ENCODE data around the gene MFSD1. TPM values are rescaled to one million over a fixed set of nuclear protein-coding genes. Genes with fewer than 3 reads are reported as not detected.
A peak's percentile ranks its signal among the peaks of the same experiment; 100 is the strongest.

Gene MFSD1
- total RNA-seq, 4 donors from 2014 or later: 57.1 to 83.7 (median 64.3) TPM

- H3K27me3 ChIP-seq: no peaks in the 10 kb centered on the region
- WGBS, 2 donors: 69 to 73% methylated on average over 2 of the region's 2 CpGs
- TF ChIP-seq CTCF (IDR thresholded peaks at IDR 0.05) (no peak), EP300 (IDR thresholded peaks at IDR 0.05) (no peak), POLR2A (IDR thresholded peaks at IDR 0.05) (no peak)
- H3K27ac ChIP-seq: peak overlapping the region in 3 of 4 donors; percentile 9 to 80 (median 60)
- no peaks in the 10 kb centered on the region for H3K9me3 ChIP-seq
- no peaks in the 10 kb centered on the region for H3K36me3 ChIP-seq
- no peak for DNase-seq (ENCODE audit: low spot score in 2 of 2)
- peaks cover 0 to 48% (median 12%) of the 10 kb centered on the region in 4 donors for H3K4me1 ChIP-seq
- no peak overlapping the region for H3K4me3 ChIP-seq
Observed at GRCh38 chr3:158763421-158763820, 38.4 kb upstream of the MFSD1 start.

GRCh38 chr3:158765518-158766205 is 36.2 kb upstream of the MFSD1 start:
- WGBS, 2 donors: 86 to 90% methylated on average over 3 of the region's 3 CpGs
- no peak for DNase-seq (ENCODE audit: low spot score in 2 of 2)
- H3K4me3 ChIP-seq: no peak overlapping the region
- H3K27me3 ChIP-seq: no peaks in the 10 kb centered on the region
- H3K36me3 ChIP-seq: no peaks in the 10 kb centered on the region
- no peaks in the 10 kb centered on the region for H3K9me3 ChIP-seq
- TF ChIP-seq CTCF (IDR thresholded peaks at IDR 0.05): no peak
- TF ChIP-seq POLR2A (IDR thresholded peaks at IDR 0.05): no peak
- TF ChIP-seq EP300 (IDR thresholded peaks at IDR 0.05): no peak
- no peak overlapping the region for H3K27ac ChIP-seq
- H3K4me1 ChIP-seq: peaks cover 5 to 70% (median 28%) of the 10 kb centered on the region in 4 donors

- Histone ChIP-seq H3K4me1 (peaks cover 5 to 76% (median 28%) of the 10 kb centered on the region in 4 donors), H3K36me3 (no peaks in the 10 kb centered on the region), H3K4me3 (no peak overlapping the region), H3K9me3 (no peaks in the 10 kb centered on the region), H3K27me3 (no peaks in the 10 kb centered on the region), H3K27ac (no peak overlapping the region)
- no peak for DNase-seq (ENCODE audit: low spot score in 2 of 2)
- WGBS, 2 donors: 92 to 97% methylated on average over 1 of the region's 1 CpG
- TF ChIP-seq CTCF (IDR thresholded peaks at IDR 0.05) (no peak), POLR2A (IDR thresholded peaks at IDR 0.05) (no peak), EP300 (IDR thresholded peaks at IDR 0.05) (no peak)
Observed at GRCh38 chr3:158766364-158766763, 35.5 kb upstream of the MFSD1 start.

GRCh38 chr3:158768361-158768787 is 33.5 kb upstream of the MFSD1 start:
- H3K4me3 ChIP-seq: peak overlapping the region in 1 of 4 donors; percentile 13
- peaks cover 5 to 82% (median 26%) of the 10 kb centered on the region in 4 donors for H3K4me1 ChIP-seq
- H3K36me3 ChIP-seq: no peaks in the 10 kb centered on the region
- TF ChIP-seq CTCF (IDR thresholded peaks at IDR 0.05) (no peak), POLR2A (IDR thresholded peaks at IDR 0.05) (no peak), EP300 (IDR thresholded peaks at IDR 0.05) (no peak)
- WGBS, 2 donors: 7 to 9% methylated on average over 7 of the region's 7 CpGs
- H3K27ac ChIP-seq: peak overlapping the region in 3 of 4 donors; percentile 59 to 83 (median 71)
- no peaks in the 10 kb centered on the region for H3K27me3 ChIP-seq
- no peaks in the 10 kb centered on the region for H3K9me3 ChIP-seq
- peak; percentile 41 to 68 for DNase-seq (ENCODE audit: low spot score in 2 of 2)

- Histone ChIP-seq H3K27ac (peak overlapping the region; percentile 32 to 83 (median 68)), H3K4me3 (peak overlapping the region in 1 of 4 donors; percentile 13), H3K4me1 (peaks cover 5 to 83% (median 23%) of the 10 kb centered on the region in 4 donors)
Observed at GRCh38 chr3:158768881-158769543, 32.8 kb upstream of the MFSD1 start.

More at GRCh38 chr3:158768881-158769543, 32.8 kb upstream of the MFSD1 start:
- 18 to 25% methylated on average over 8 of the region's 8 CpGs for WGBS, 2 donors
- Histone ChIP-seq H3K36me3 (no peaks in the 10 kb centered on the region), H3K27me3 (no peaks in the 10 kb centered on the region), H3K9me3 (no peaks in the 10 kb centered on the region)
- peak in 1 of 2 donors; percentile 68 for DNase-seq (ENCODE audit: low spot score in 2 of 2)
- no peak for TF ChIP-seq CTCF (IDR thresholded peaks at IDR 0.05)
- peak in 1 of 2 donors; percentile 95 for TF ChIP-seq EP300 (IDR thresholded peaks at IDR 0.05)

All from tibial nerve (tissue), 4 donors.